ENCODE results near the gene UBL7.

The UBL7 gene

GRCh38 chr15:74415966-74416916 lies 44.7 kb downstream of the UBL7 start:
- no peak for DNase-seq
- intact Hi-C loops (cut with DNase I), result no loop called here

- intact Hi-C loops (cut with DNase I), result no loop called here
- no peak for DNase-seq
Observed at GRCh38 chr15:74414603-74415338, 46.2 kb downstream of the UBL7 start.

GRCh38 chr15:74414081-74414580 lies 46.8 kb downstream of the UBL7 start:
- intact Hi-C loops (cut with DNase I), result no loop called here
- no peak for DNase-seq

GRCh38 chr15:74413350-74414080 lies 47.4 kb downstream of the UBL7 start:
- DNase-seq, result no peak
- intact Hi-C loops (cut with DNase I), result no loop called here

- intact Hi-C loops (cut with DNase I), result no loop called here
- DNase-seq, result no peak
Observed at GRCh38 chr15:74412159-74412558, 48.8 kb downstream of the UBL7 start.

GRCh38 chr15:74411686-74412085 lies 49.3 kb downstream of the UBL7 start:
- DNase-seq, result no peak
- intact Hi-C loops (cut with DNase I), result no loop called here

- no peak for DNase-seq
- intact Hi-C loops (cut with DNase I), result no loop called here
Observed at GRCh38 chr15:74410502-74410901, 50.5 kb downstream of the UBL7 start.

GRCh38 chr15:74409225-74409624 lies 51.7 kb downstream of the UBL7 start:
- intact Hi-C loops (cut with DNase I), result no loop called here
- DNase-seq, result no peak

GRCh38 chr15:74408815-74409214 lies 52.1 kb downstream of the UBL7 start:
- no peak for DNase-seq
- intact Hi-C loops (cut with DNase I), result no loop called here

GRCh38 chr15:74408385-74408784 lies 52.6 kb downstream of the UBL7 start:
- no peak for DNase-seq
- intact Hi-C loops (cut with DNase I), result no loop called here

- DNase-seq, result peak in 5 of 42 donors; percentile 14 to 50 (median 35)
- intact Hi-C loops (cut with DNase I), result no loop called here
Observed at GRCh38 chr15:74406992-74407705, 53.8 kb downstream of the UBL7 start.

- DNase-seq, result no peak
- intact Hi-C loops (cut with DNase I), result no loop called here
Observed at GRCh38 chr15:74406517-74406916, 54.4 kb downstream of the UBL7 start.

- intact Hi-C loops (cut with DNase I), result no loop called here
- no peak for DNase-seq
Observed at GRCh38 chr15:74405823-74406222, 55.1 kb downstream of the UBL7 start.

- intact Hi-C loops (cut with DNase I), result no loop called here
- DNase-seq, result peak in 38 of 42 donors; percentile 21 to 82 (median 63)
Observed at GRCh38 chr15:74403991-74404563, 56.9 kb downstream of the UBL7 start.

- intact Hi-C loops (cut with DNase I), result no loop called here
- DNase-seq, result no peak
Observed at GRCh38 chr15:74403588-74403919, 57.4 kb downstream of the UBL7 start.

GRCh38 chr15:74402873-74403587 lies 57.9 kb downstream of the UBL7 start:
- DNase-seq, result peak in 5 of 42 donors; percentile 17 to 42 (median 29)
- intact Hi-C loops (cut with DNase I), result no loop called here

GRCh38 chr15:74402337-74402841 lies 58.6 kb downstream of the UBL7 start:
- DNase-seq, result no peak
- intact Hi-C loops (cut with DNase I), result no loop called here

Data from head of caudate nucleus (tissue), 42 donors.